Activated naive CD8-positive, alpha-beta T cell (primary cell): ENCODE data around the gene TMC3.
A peak's percentile ranks its signal among the peaks of the same experiment; 100 is the strongest.

ENCODE experiments used
- H3K27ac Mint-ChIP-seq: one replicate; pipeline ENCODE4 v1.8.0; 2021; ENCODE audit warnings: mixed read lengths
- H3K27me3 Mint-ChIP-seq: one replicate; pipeline ENCODE4 v1.8.0; 2021; ENCODE audit warnings: mixed read lengths
- H3K36me3 Mint-ChIP-seq: one replicate; pipeline ENCODE4 v1.8.0; 2021; ENCODE audit warnings: mixed read lengths
- H3K4me1 Mint-ChIP-seq: one replicate; pipeline ENCODE4 v1.8.0; 2021; ENCODE audit warnings: low read depth, mixed read lengths
- H3K4me3 Mint-ChIP-seq: one replicate; pipeline ENCODE4 v1.8.0; 2021; ENCODE audit warnings: mild to moderate bottlenecking, mixed read lengths
- H3K9me3 Mint-ChIP-seq: one replicate; pipeline ENCODE4 v1.8.0; 2021; ENCODE audit warnings: low read depth, mixed read lengths

The TMC3 gene

DNA sequence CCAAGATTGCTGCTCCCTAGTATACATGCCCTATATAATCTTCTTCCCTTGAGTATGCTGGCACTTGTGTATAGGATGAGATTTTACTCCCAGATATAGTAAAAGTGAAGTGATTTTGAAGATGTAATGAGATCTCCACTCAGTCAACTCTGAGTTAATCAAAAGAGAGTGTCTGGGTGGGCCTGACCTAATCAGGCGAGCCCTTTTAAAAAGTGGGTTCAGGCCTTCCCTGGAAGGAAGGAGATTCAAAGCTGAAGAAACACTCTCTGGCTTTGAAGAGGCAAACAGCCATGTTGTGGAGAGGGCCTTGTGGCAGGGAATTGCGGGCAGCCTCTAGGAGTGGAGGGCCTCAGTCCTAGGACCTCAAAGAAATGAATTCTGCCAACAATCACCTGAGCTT, 44.6 kb downstream of the TMC3 start:
- peaks cover 31% of the 10 kb centered on the region for H3K4me1 Mint-ChIP-seq

DNA sequence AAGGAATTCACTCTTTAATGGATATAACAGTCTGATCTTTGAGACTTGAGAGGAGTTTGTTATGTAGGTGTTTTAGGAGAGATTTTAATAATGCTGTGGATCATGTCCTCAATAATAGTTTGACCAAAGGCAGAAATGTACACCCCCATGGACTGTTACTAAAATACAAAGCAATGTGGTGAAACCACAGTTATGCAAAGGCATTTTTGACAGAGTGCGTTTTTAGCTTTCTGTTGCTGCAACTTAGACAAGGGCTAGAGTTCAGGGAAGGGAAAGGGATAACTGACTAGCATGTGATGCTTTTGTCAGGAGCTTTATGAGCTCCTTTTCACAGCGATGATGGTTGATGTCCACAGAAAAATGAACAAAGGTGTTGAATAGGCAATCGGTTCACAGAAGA, 46.5 kb downstream of the TMC3 start:
- H3K9me3 Mint-ChIP-seq = no peaks in the 10 kb centered on the region
- H3K36me3 Mint-ChIP-seq = no peaks in the 10 kb centered on the region
- no peak overlapping the region for H3K4me3 Mint-ChIP-seq
- H3K27me3 Mint-ChIP-seq = no peaks in the 10 kb centered on the region
- peaks cover 43% of the 10 kb centered on the region for H3K4me1 Mint-ChIP-seq
- H3K27ac Mint-ChIP-seq = no peak overlapping the region

More for the DNA sequence above, 44.6 kb downstream of the TMC3 start:
- H3K36me3 Mint-ChIP-seq = no peaks in the 10 kb centered on the region
- no peak overlapping the region for H3K27ac Mint-ChIP-seq
- no peak overlapping the region for H3K4me3 Mint-ChIP-seq
- no peaks in the 10 kb centered on the region for H3K9me3 Mint-ChIP-seq
- no peaks in the 10 kb centered on the region for H3K27me3 Mint-ChIP-seq

DNA sequence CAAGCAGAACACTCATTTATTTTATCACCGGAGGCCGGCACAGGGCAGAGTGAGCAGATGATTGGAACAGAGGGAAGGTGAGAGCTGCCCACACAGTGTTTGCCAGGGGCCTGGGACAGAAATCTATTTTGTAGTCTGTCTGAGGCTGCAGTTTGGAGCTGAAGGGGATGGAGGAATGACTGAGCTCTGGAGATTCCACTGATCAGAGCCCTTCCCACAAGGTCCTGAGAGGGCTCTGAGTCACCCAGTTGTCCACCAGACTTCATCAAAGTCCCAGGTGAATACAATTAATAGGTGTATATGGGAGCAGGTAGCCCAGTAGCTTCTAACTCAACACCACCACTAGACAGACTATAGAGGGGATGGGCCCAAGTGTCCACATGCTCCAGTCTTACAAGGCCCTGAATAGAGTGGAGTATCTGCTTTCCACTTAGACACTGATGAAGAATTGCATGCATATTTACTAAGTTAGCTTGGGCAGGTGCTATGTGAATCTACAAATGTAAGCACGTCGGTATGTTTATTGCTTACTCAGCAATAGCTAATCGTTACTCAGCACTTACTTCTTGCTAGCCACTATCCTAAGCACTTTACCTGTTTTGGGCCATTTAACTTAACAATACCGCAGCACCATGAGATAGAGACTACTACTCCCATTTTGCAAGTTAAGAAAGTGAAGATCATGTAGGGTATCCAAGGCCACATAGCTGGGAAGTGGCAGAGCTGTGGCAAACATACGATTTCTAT, 47.4 kb downstream of the TMC3 start:
- H3K9me3 Mint-ChIP-seq = no peaks in the 10 kb centered on the region
- H3K27me3 Mint-ChIP-seq = no peaks in the 10 kb centered on the region
- peaks cover 51% of the 10 kb centered on the region for H3K4me1 Mint-ChIP-seq
- no peak overlapping the region for H3K27ac Mint-ChIP-seq
- no peak overlapping the region for H3K4me3 Mint-ChIP-seq
- no peaks in the 10 kb centered on the region for H3K36me3 Mint-ChIP-seq

DNA sequence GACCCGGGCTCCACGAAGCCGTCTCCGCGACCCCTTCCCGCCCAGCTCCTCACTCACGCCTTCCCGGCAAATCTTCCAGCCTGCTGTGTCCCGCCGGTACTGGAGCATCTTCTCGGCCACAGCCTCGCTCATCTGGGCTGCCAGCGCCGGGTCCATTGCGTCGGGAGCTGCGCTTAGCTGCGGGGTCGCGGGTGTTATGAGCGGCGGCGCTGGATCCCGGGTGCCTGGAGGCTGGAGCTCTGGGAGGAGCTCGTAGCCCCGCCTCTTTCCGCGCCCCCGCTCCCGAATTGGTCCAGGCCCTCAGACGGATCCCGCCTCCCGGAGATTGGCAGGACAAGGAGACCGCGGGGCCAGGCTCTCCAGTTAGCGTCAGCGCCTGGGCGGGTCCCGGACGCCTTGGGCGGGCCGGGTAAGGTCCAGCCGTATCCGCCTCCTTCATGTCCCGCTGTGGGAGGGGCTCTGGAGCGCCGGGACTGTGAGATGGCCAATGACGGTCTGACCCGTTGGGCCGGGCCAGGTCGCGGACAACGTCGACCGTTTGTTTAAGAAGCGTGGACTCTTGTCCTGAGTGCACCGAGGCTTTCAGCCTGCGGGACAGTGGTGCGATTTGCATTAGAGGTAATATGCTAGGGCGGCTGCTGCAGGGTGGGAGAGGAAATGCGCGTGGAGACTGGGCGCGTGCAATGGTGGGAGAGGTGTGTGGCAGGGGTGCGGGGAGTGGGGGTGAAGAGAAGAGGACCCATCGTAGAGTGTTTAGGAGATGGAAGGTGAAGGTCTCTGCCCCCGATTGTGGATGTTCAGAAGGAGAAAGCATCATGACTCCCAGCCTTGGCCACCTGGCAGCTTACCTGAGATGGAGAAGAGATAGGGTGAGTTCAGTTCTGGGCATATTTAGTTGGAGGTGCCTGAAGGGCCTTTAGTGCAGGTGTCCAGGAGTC, 49.8 kb downstream of the TMC3 start, which contains the start of gene STARD5:
TSS of gene STARD5 (minus strand) at position 198 of the 938 bp plus-strand sequence. CDS start at position 156, 42 bp downstream.
- H3K27ac Mint-ChIP-seq = peak within 1 kb of the TSS; percentile 93
- H3K9me3 Mint-ChIP-seq = no peaks in the 10 kb centered on the region
- no peaks in the 10 kb centered on the region for H3K36me3 Mint-ChIP-seq
- H3K4me1 Mint-ChIP-seq = peaks cover 46% of the 10 kb centered on the region
- H3K27me3 Mint-ChIP-seq = no peaks in the 10 kb centered on the region
- peak within 1 kb of the TSS; percentile 100 for H3K4me3 Mint-ChIP-seq

DNA sequence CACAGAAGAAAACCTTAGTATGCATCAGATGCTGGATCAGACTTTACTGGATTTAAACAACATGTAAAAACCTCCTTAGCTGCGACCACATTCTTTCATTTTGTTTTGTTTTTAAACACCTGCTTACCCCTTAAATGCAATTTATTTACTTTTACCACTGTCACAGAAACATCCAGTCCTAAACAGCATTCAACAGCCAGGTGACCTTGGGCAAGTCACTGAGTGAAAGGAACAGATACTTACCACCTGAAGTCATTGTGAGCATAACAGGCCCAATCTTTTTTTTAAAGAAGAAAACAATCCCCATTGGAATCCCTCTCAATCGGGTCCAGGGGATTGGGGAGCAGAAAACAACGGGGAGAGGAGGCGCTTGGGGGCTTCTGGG, 50.5 kb downstream of the TMC3 start:
- H3K36me3 Mint-ChIP-seq = no peaks in the 10 kb centered on the region
- H3K9me3 Mint-ChIP-seq = no peaks in the 10 kb centered on the region
- no peaks in the 10 kb centered on the region for H3K27me3 Mint-ChIP-seq
- H3K27ac Mint-ChIP-seq = peak overlapping the region; percentile 79
- H3K4me1 Mint-ChIP-seq = peaks cover 49% of the 10 kb centered on the region
- H3K4me3 Mint-ChIP-seq = peak overlapping the region; percentile 100

DNA sequence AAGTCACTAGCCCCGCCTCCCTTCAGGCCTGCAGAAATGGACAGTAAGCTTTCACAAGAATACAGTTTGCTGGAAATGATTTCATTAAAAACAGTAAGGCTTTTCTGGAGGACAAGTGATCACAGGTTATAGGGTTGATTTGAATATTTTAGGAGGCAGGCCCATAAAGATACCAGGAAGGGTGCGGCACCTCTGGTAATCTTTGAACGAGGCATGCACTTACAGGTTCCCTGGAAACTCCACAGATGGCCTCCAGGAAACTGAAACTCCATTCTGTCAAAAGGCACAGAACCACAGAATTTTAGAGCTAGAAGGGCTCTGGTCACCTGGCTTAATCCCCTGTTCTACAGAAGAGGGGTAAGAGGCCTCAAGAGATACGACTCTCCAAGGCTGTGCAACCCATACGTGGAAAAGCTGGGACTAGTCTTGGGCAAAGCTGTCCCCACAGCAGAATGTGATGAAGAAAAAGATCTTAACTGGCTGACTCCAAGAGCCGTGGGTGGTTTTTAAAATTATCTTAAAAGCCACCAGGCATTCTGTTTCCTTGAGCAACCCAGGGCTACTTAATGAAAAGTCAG, 51.2 kb downstream of the TMC3 start:
- Mint-ChIP-seq H3K27ac (peak overlapping the region; percentile 68), H3K4me1 (peaks cover 50% of the 10 kb centered on the region), H3K9me3 (no peaks in the 10 kb centered on the region), H3K36me3 (no peaks in the 10 kb centered on the region), H3K27me3 (no peaks in the 10 kb centered on the region), H3K4me3 (peak overlapping the region; percentile 75)

DNA sequence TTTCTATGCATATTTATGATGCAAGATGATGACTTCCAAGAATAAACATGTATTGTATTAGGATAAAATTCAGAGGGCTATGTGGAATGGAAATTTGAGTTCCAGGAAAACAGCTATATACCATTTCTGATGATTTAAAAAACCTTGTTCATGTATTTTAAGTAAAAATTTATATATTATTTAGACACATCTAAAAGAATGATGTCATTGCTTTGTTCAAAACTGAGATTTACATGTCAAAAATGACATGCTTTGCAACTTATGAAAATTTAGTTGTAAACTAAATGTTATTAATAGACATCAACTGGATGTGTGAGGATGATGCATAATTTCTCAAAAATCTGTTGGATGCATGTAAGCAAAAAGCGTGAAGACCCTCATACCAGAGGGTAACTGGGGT, 52.3 kb downstream of the TMC3 start:
- Mint-ChIP-seq H3K4me3 (no peak overlapping the region), H3K27ac (no peak overlapping the region), H3K4me1 (peaks cover 46% of the 10 kb centered on the region)

DNA sequence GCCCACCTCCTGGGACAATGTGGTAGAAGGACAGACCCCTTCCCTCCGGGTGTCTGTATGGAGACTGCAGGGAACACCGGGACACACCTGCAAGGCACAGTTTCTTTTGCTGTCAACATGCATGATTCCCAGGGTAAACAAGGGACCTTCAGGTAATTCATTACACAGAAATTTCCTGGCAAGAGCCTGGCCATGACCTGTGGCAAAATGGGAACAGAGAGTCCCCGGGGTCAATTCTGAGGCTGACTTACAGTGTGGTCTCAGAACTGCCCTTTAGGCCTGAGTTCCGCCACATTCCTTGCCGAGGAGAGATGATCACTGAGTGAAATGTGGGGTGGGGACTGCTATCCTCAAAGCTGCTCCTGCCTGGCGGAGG, 56.4 kb downstream of the TMC3 start:
- H3K9me3 Mint-ChIP-seq = no peaks in the 10 kb centered on the region
- peaks cover 10% of the 10 kb centered on the region for H3K36me3 Mint-ChIP-seq
- H3K27ac Mint-ChIP-seq = peak overlapping the region; percentile 70
- H3K4me1 Mint-ChIP-seq = peaks cover 58% of the 10 kb centered on the region
- H3K27me3 Mint-ChIP-seq = no peaks in the 10 kb centered on the region
- no peak overlapping the region for H3K4me3 Mint-ChIP-seq

More for the DNA sequence above, 52.3 kb downstream of the TMC3 start:
- no peaks in the 10 kb centered on the region for H3K9me3 Mint-ChIP-seq
- no peaks in the 10 kb centered on the region for H3K27me3 Mint-ChIP-seq
- H3K36me3 Mint-ChIP-seq = no peaks in the 10 kb centered on the region

DNA sequence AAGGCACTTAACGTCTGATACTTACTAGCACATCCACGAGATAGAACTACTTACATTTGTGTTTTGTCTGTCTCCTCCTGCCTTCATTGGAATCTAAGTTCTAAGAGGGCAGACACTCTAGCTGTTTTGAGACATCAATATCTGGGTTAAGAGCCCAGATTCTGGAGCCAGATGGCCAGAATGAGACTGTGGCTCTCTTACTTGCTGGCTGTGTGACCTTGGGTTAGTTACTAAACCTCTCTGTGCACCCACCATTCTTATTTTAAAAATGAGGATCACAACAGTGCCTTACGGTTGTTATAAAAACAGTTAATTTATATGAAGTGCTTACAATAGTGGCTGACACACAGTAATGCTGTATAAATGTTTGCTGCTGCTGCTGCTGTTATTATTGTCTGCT, 57.7 kb downstream of the TMC3 start:
- Mint-ChIP-seq H3K4me1 (peaks cover 64% of the 10 kb centered on the region), H3K9me3 (no peaks in the 10 kb centered on the region), H3K27ac (peak overlapping the region; percentile 90), H3K36me3 (peaks cover 13% of the 10 kb centered on the region), H3K4me3 (no peak overlapping the region), H3K27me3 (no peaks in the 10 kb centered on the region)

DNA sequence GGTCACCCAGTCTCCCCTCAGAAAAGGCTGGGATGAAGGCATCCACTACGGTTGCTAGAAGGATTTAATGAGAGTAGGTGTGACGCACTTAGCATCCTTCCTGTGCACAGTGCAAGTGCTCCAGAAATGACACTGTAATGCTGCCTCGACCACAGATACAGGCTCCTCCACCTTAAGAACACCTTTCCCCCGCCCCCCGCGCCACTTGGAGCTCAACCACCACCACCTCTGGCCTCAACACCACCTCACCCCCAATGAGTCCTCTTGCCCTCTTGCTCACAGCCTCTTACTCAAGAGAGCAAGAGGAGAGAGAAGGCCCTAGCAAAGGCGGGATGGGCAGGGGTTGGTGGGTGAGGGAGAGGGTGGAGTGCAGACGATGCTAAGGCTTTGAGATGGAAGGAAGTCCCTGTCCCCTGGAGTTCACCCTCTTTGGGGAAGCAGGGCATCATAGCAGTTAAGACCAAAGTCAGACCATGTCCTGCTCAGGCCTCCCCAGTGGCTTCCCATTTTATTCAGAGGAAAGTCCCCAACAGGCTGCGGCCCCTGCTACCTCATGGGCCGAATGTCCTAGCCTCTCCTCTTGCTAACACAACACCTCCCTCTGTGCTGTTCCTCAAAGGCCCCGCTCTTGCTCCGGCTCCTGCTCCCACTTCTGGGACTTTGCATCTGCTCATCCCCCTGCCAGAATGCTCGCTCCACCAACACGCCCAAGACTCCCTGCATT, 58.4 kb downstream of the TMC3 start:
- Mint-ChIP-seq H3K36me3 (peaks cover 19% of the 10 kb centered on the region), H3K27ac (peak overlapping the region; percentile 90), H3K4me1 (peaks cover 70% of the 10 kb centered on the region), H3K9me3 (no peaks in the 10 kb centered on the region), H3K4me3 (peak overlapping the region; percentile 32), H3K27me3 (no peaks in the 10 kb centered on the region)

DNA sequence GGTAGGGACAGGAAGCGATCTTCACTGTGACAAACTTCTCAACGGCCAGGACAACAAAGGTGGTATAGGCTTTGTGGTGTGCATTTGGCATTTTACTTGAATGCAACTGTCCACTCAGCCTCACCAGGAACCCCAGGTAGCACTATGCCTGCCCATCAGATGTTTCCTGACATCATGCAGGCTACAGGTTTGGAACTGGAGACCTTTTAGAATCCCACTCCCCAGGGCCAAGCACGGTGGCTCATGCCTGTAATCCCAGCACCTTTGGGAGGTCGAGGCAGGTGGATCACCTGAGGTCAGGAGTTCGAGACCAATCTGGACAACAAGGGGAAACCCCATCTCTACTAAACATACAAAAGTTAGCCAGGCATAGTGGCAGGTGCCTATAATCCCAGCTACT, 59.6 kb downstream of the TMC3 start:
- Mint-ChIP-seq H3K4me3 (no peak overlapping the region), H3K9me3 (no peaks in the 10 kb centered on the region), H3K36me3 (peaks cover 28% of the 10 kb centered on the region), H3K4me1 (peaks cover 79% of the 10 kb centered on the region), H3K27ac (peak overlapping the region; percentile 90), H3K27me3 (no peaks in the 10 kb centered on the region)

DNA sequence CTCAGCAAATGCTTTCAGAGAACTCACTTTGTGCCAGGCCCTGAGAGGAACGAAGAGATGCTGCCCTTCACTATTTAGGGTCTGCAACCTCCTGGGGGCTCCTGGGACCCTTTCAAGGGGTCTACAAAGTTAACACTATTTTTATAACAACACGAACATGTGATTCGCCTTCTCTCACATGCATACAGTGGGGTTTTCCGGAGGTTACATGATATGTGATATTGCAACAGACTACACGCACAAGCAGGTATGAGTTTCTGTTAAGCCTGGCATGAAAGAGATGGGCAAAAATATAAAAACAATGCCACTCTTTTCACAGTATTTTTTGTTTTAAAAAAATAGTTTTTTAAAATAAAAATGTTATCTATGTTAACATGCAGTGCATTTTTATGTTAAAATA, 60.3 kb downstream of the TMC3 start:
- no peaks in the 10 kb centered on the region for H3K9me3 Mint-ChIP-seq
- peaks cover 33% of the 10 kb centered on the region for H3K36me3 Mint-ChIP-seq
- H3K4me1 Mint-ChIP-seq = peaks cover 82% of the 10 kb centered on the region
- peak overlapping the region; percentile 81 for H3K27ac Mint-ChIP-seq
- no peak overlapping the region for H3K4me3 Mint-ChIP-seq
- no peaks in the 10 kb centered on the region for H3K27me3 Mint-ChIP-seq

DNA sequence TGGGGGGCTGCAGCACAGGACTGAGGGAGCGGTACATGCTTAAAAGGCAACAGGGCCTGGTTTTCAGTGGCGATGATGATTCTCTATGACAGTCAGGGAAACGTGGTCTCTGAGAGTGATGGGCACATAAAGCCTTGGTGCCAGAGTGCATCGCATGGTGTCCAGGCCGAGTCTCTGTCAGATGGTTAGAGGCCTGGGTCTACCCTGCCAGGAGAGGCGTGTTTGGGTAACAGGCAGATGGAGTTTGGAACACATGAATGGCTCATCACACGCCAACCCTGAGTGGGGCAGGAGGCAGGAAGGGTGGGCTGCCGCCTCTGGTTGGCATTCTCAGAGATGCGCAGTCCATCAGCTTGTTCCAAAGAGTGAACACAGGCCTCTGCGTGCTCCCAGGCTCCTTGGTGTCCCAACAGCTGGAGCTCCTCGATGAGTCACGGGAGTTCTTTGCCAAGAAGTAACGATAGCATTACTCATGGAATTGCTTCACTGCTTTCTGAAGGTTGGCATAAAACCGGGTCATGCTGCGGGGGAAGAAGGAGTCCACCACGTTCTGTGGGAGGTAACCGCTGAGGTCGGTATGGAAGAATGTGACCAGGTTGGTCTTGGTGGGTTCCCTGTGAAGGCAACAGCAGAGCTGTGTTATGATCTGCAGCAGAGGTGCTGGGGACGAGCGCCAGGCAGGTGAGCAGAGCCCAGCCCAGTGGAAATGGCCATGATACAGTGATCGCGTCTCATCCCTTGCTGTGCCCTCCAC, 61.0 kb downstream of the TMC3 start:
- H3K27me3 Mint-ChIP-seq = no peaks in the 10 kb centered on the region
- H3K4me3 Mint-ChIP-seq = peak overlapping the region; percentile 17
- peaks cover 33% of the 10 kb centered on the region for H3K36me3 Mint-ChIP-seq
- peaks cover 82% of the 10 kb centered on the region for H3K4me1 Mint-ChIP-seq
- peak overlapping the region; percentile 97 for H3K27ac Mint-ChIP-seq
- H3K9me3 Mint-ChIP-seq = no peaks in the 10 kb centered on the region
